ENCODE data around the gene SLC12A7.

The SLC12A7 gene

DNA sequence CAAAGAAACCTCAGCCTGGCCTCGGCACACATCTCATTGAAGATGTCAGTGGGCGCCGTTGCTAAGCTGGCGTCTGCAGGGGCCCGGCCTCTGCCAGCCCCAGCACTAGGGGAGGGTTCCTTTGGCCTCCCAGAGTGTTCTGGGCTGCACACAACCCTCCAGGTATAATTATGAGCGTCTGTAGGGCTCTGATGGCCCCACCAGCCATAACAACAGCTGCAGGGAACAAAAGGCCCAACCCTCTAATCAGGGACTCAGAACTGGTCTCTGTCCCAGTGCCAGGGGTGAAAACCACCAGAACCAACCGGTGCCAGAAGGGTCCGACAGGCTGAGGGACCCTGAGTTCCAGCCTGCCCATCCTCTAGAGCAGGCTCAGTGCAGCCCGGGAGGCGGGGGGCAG lies 39.5 kb upstream of the SLC12A7 start:
- POLR2A ChIA-PET, result no interaction called here
- DNase-seq (ENCODE audit: extremely low spot score), result no peak
- CTCF ChIA-PET, result interaction anchor here (1.8 kb wide), 1 partner anchor 17 kb away, joined by 8 read pairs; no protein-coding TSS in a partner anchor
- TF ChIP-seq, protein P1, sequence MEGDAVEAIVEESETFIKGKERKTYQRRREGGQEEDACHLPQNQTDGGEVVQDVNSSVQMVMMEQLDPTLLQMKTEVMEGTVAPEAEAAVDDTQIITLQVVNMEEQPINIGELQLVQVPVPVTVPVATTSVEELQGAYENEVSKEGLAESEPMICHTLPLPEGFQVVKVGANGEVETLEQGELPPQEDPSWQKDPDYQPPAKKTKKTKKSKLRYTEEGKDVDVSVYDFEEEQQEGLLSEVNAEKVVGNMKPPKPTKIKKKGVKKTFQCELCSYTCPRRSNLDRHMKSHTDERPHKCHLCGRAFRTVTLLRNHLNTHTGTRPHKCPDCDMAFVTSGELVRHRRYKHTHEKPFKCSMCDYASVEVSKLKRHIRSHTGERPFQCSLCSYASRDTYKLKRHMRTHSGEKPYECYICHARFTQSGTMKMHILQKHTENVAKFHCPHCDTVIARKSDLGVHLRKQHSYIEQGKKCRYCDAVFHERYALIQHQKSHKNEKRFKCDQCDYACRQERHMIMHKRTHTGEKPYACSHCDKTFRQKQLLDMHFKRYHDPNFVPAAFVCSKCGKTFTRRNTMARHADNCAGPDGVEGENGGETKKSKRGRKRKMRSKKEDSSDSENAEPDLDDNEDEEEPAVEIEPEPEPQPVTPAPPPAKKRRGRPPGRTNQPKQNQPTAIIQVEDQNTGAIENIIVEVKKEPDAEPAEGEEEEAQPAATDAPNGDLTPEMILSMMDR (IDR thresholded peaks at IDR 0.05; ENCODE audit: control extremely low read depth, extremely low read depth, low read depth, missing control alignments), result no peak

DNA sequence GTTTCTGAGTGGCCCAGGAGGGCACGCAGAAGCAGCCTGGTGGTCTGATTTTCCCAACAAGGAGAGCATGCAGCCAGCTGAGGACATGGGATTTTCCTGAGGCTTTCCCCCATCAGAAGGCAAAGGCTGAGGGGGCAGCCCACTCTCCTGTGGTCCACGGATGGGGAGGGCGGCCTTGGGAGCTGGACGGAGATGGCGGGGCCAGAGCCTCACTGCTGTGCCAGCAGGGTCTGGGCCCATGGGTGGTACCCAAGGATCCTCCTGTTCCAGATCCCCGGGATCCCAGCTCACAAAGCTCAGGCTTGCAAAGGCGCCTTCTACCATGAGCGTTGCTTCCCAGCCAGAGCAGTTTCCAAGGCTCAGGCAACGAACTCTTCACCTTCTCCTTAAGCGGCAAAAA lies 39.0 kb upstream of the SLC12A7 start:
- no peak for DNase-seq (ENCODE audit: extremely low spot score)
- POLR2A ChIA-PET, result no interaction called here
- CTCF ChIA-PET, result interaction anchor here (1.3 to 1.8 kb wide), 2 partner anchors 17 to 57 kb away, joined by 4 to 8 read pairs; no protein-coding TSS in a partner anchor
- TF ChIP-seq, protein P1 (IDR thresholded peaks at IDR 0.05; ENCODE audit: control extremely low read depth, extremely low read depth, low read depth, missing control alignments), result no peak

DNA sequence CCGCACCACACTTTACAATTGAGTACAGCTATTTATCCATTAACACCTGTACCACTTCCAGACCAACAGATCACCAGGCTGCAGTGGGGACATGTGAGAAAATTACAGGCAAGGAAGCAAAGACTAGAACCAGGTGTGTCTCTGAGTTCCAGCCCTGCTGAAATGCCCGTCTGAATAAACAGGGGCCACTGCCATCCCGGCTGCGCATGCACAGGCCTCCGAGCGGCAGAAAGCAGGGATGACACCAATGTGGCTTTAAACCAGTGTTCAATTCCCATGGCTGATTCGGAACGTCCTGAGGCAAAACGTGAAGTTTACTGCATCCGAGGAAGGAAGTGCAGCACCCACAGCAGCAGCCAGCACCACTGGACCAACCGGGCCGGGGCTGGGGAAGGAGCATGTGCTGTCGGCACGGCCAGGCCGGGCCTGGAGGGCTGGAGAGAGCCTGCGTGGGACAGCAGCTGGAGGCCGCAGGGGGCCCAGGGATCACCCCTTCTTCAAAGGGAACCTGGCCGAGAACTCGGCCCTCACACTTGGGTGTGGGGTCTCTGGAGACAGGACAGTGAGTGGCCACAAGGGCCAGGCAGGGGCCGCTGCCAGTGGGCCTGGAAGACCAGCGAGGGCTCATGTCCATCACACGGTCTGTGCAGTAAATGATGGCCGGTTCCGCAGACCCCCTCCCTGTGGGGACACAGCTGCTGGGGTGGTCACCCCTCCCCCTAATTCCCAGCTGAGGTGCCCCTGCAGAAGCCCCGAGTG lies 33.0 kb upstream of the SLC12A7 start:
- DNase-seq (ENCODE audit: extremely low spot score), result no peak
- ChIA-PET POLR2A (no interaction called here), CTCF (no interaction called here)
- TF ChIP-seq, protein P1 (IDR thresholded peaks at IDR 0.05; ENCODE audit: control extremely low read depth, extremely low read depth, low read depth, missing control alignments), result no peak

DNA sequence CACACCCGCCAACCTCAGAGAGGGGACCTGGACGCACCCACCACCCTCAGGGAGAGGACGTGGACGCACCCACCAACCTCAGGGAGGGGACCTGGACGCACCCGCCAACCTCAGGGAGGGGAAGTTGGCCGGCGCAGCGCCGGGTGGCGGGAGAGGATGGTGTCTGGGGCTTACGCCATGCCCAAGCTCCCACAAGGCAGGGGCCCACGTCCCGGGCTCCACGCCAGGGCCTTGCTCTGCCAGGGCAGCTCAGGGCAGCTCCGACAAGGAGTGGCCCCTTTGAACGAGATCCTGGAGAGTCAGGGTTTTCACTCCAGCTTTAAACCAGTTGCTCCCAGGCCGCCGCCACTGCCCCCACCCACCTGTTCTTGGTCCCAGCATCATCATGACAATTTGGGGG lies 32.2 kb upstream of the SLC12A7 start:
- TF ChIP-seq, protein P1 (IDR thresholded peaks at IDR 0.05; ENCODE audit: control extremely low read depth, extremely low read depth, low read depth, missing control alignments), result no peak
- CTCF ChIA-PET, result interaction anchor here (1.2 kb wide), 1 partner anchor 11 kb away, joined by 5 read pairs; no protein-coding TSS in a partner anchor
- no peak for DNase-seq (ENCODE audit: extremely low spot score)
- POLR2A ChIA-PET, result no interaction called here

DNA sequence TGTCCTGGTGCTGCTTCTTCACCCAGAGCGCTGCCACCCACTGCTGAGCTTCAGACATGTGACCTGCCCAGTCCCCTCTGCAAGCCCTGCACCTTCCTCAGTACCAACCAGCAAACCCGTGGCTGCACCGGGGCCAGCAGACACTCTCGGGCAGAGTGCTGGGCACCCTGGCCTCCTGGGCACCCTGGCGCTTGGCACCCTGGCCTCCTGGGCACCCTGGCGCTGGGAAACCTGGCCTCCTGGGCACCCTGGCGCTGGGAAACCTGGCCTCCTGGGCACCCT lies 31.7 kb upstream of the SLC12A7 start:
- DNase-seq (ENCODE audit: extremely low spot score), result no peak
- POLR2A ChIA-PET, result no interaction called here
- CTCF ChIA-PET, result interaction anchor here (1.1 to 1.2 kb wide), 2 partner anchors 10 to 220 kb away, joined by 3 to 5 read pairs; no protein-coding TSS in a partner anchor
- TF ChIP-seq, protein P1 (IDR thresholded peaks at IDR 0.05; ENCODE audit: control extremely low read depth, extremely low read depth, low read depth, missing control alignments), result no peak

DNA sequence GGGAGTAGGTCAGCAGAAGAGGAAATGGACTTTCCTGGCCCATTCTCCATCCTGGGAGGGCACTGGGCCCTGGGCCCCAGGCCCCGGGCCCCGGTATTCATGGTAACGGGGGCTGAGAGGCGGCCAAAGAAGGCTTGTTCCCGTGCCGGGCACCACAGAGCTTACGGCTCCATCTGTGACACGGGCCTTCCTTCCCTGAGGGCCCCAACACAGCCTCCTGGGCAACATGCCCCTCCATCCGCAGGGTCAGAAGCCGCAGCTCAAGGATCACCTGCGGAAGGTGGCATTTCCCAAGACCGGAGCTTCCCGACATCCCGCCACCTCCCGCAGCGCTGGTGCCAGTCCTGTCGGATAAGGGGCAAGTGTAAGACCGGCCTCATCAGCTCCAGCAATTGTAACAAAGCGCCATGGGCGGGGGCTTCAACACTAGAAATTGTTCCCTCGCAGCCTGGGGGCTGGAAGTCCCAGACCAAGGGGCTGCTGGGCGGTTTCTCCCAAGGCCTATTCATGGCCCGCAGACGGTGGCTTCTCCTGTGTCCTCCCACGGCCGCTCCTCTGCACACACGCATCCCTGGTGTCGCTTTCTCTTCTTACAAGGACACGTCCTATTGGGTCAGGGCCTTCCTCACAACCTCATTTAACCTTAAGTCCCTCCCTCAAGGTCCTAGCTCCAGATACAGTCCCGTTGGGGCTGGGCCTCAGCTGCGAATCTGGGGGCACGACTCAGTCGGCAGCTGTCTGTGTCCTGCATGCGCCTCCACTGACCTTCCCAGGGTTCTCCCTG lies 31.2 kb upstream of the SLC12A7 start:
- TF ChIP-seq, protein P1 (IDR thresholded peaks at IDR 0.05; ENCODE audit: control extremely low read depth, extremely low read depth, low read depth, missing control alignments), result no peak
- POLR2A ChIA-PET, result no interaction called here
- CTCF ChIA-PET, result interaction anchor here (1.1 to 1.2 kb wide), 2 partner anchors 10 to 219 kb away, joined by 3 to 5 read pairs; no protein-coding TSS in a partner anchor
- DNase-seq (ENCODE audit: extremely low spot score), result no peak

All from GM10248 (cell line).